T-cell (primary cell): Measurements from ENCODE around the gene GPD2. TPM values are rescaled to one million over a fixed set of nuclear protein-coding genes. Genes with fewer than 3 reads are reported as not detected.

Experiments
- total RNA-seq, 35 experiments: library from RNA in 6 of 35; stranded (reverse) in 6 of 35; fragments of 120-200 nt in 1 of 35; gene quantifications; one replicate each; pipeline versions ENCODE4 v1.2.1 to v1.2.4 and lab custom pipeline; 2013 to 2026

Gene GPD2
- total RNA-seq, 5 donors from 2014 or later (not counting 1 experiment from before 2014, with no cell fraction given): 9.2 to 12.8 (median 10.5) TPM

Other genes with a start within 250 kb of the GPD2 start
- 100 to 1,000 TPM in 2 of 5 donors, 1 to 10 TPM in 3; 3.7 to 300 (median 6.7) TPM for gene NR4A2, start 103.7 kb upstream of the GPD2 start, total RNA-seq